NCI-H1930 (cell line): ENCODE measurements around the gene TBL1XR1.
"Not testable (repeated sequence)": the region's sequence is repeated elsewhere in the genome, so short reads cannot be mapped to it uniquely, and the experiment has no call there.

ENCODE experiments used
- DNase-seq, 2 experiments: peaks; one replicate each; lab custom pipeline; 2025; lab: John Stamatoyannopoulos, UW

The TBL1XR1 gene

GRCh38 chr3:177182352-177182751, 14.9 kb downstream of the TBL1XR1 start:
- no peak for DNase-seq

GRCh38 chr3:177181418-177181817, 15.9 kb downstream of the TBL1XR1 start:
- DNase-seq: no peak

DNA sequence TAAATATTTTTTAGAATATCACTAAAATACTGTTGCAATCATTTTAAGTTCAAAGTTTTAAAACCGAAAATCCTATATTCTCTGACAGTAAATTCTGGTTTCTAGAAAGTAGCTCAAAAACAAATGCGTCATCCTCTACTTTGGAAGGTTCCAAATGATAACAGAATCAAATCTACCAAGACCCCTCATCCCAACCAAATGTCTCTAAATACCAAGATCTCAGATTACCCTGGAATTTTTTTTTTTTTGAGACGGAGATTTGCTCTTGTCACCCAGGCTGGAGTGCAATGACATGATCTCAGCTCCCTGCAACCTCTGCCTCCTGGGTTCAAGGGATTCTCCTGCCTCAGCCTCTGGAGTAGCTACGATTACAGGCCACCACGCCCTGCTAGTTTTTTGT, 16.8 kb downstream of the TBL1XR1 start:
- no peak for DNase-seq

GRCh38 chr3:177179281-177180067, 17.8 kb downstream of the TBL1XR1 start:
- DNase-seq: no peak

- DNase-seq: no peak
Measured at GRCh38 chr3:177177749-177178221, 19.5 kb downstream of the TBL1XR1 start.

DNA sequence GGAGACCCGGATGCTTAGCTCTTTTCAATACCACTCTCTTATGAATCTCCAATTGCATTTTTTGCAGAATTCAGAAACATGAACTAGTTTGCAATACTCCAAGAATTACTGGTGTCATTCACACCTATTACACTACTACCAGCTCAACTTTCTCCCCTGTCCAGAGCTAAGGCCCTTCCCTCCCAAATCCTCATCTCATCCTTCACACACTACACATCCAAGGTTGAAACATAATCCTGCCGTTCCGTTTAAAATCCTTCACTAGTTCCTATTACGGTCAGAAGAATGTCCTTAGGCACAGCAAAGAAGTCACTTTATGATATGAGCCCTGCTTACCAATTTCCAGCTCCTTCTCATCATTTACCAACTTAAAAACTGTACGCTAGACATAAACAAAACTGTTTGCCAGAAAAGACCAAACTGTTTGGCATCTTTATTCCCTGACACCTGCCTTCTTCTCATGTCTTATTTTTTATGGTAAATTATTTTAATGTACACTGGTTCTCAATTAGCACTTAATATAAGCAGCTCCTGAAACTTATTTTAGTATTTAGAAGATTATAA, 22.6 kb downstream of the TBL1XR1 start:
- no peak for DNase-seq

- DNase-seq: no peak
Measured at GRCh38 chr3:177169936-177170722, 27.2 kb downstream of the TBL1XR1 start.

- no peak for DNase-seq
Measured at GRCh38 chr3:177168431-177168830, 28.9 kb downstream of the TBL1XR1 start.

DNA sequence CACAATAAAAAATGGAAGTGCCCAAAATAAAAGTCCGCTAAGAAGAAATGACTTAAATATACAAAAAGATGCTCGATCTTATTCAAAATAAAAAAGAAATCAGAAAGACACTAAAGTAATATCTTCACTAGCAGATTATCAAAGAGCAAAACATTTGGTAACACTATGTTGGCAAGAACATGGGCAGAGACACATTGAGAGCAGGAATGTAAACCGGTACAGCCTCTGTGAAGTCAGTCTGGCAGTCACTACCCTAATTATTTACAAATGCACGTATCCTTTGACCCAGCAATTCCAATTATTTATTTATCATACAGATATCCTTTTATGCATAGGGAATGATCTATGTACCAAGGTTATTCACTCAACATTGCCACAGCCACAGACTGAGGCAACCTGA, 34.5 kb downstream of the TBL1XR1 start:
- DNase-seq: no peak

GRCh38 chr3:177161603-177162002, 35.7 kb downstream of the TBL1XR1 start:
- not testable (repeated sequence) for DNase-seq

DNA sequence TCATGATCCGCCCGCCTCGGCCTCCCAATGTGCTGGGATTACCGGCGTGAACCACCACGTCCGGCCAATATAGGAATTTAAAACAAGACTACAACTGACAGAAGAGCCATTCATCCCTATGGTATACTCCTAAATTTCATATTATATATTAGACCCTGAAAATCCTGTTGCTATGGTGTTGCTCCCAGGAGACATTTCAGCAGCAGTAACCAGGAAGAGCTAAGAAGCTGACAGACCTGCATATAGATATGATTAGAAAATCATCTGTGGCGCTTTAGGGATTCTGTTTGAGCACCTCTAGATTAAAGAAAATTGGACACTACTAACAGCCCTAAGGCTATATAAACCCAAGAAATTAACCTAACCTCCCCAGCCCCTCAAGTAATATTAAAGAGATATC, 38.8 kb downstream of the TBL1XR1 start:
- no peak for DNase-seq

GRCh38 chr3:177157492-177157891, 39.8 kb downstream of the TBL1XR1 start:
- DNase-seq: no peak

- DNase-seq: no peak
Measured at GRCh38 chr3:177154733-177155132, 42.5 kb downstream of the TBL1XR1 start.

GRCh38 chr3:177150970-177151627, 46.2 kb downstream of the TBL1XR1 start:
- DNase-seq: no peak

DNA sequence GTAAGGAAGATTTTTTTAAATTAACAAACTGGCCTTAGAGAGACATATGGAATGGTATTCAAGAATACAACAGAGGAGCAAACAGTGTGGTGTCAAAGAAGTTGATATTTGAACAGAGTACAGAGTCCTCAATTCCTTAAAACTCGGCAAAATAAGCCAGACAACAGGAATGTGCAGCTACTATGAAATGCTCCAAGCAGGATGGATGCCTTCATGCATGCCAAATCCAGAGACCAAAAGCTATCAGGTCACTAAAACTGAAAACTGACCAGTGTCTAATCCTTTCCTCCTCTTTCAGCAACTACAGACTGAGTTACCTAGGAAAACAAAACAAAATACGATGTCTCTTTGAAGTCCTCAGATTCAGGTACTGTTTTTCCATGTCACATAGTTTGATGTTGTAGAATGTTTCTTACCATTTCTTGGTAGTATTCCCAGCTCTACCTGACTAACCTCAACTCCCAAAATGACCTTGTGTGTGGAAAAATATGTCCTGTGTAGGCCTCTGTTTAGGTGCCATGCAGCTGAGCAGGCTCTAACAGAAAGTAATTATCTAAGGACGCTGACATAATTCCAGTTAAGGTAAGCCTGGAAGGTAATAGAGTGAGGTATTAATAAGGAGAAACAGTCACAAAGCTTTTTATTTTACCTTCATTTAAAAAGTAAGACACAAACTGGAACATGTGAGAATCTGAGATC, 46.9 kb downstream of the TBL1XR1 start:
- no peak for DNase-seq

GRCh38 chr3:177149106-177149505, 48.2 kb downstream of the TBL1XR1 start:
- no peak for DNase-seq

GRCh38 chr3:177147790-177148189, 49.5 kb downstream of the TBL1XR1 start:
- DNase-seq: no peak

DNA sequence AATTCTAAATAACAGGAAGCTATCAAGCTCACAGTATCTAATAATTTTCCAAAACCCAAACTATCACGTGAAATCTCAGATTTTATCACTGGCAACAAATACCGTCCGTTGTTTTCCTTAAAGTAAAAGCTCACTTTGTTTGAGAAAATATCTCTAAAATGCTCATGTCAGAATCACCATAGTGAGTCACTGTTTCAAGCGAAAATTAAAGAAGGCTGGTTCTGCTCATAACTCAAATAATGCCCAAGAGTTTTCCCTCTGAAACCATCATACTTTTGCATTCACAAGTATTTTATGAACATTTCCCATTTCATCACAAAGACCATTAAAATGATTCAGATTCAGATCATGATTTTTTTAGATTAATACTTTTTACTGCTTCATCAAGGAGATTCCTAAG, 50.6 kb downstream of the TBL1XR1 start:
- no peak for DNase-seq

- no peak for DNase-seq
Measured at GRCh38 chr3:177145954-177146353, 51.3 kb downstream of the TBL1XR1 start.

- no peak for DNase-seq
Measured at GRCh38 chr3:177145381-177145780, 51.9 kb downstream of the TBL1XR1 start.

DNA sequence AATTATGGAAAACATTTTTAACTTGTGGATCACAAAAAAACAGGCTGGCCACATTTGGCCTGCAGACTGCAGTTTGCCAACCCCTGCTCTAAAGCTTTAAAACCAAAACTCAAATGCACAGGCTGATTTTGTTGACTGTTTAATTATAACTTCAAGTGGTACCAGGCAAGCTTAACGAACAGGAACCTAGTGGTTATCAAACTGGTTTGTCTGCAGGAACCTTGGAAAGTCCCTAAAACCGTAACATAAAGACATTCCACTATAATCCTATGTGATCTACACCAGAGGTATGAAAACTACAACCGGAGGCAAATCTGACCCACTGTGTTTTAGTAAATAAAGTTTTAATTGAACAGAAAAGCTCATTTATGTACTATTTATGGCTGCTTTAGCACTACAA, 52.4 kb downstream of the TBL1XR1 start:
- DNase-seq: no peak
